Fibroblast of villous mesenchyme (primary cell): Measurements from ENCODE around the gene FKBP2. TPM values are rescaled to one million over a fixed set of nuclear protein-coding genes. Genes with fewer than 3 reads are reported as not detected.

Source experiments
- DNase-seq: peaks from one replicate; pipeline ENCODE4 v3.0.0-alpha.2; 2010; ENCODE audit warnings: low read depth
- H3K4me3 ChIP-seq: 2 replicates; pipeline ENCODE4 v1.5.1; 2011; ENCODE audit warnings: low read depth, mild to moderate bottlenecking, low read length
- CTCF ChIP-seq: IDR thresholded peaks from 2 replicates; pipeline ENCODE4 v1.5.1; 2012; ENCODE audit warnings: low read depth, mild to moderate bottlenecking, low read length; ENCODE audit not compliant: insufficient read depth
- total RNA-seq: library from RNA; depleted of rRNA; stranded (reverse); fragments of >200 nt; gene quantifications from 2 replicates; pipeline ENCODE4 v1.2.3, GENCODE V29; 2012

FKBP2 gene
- total RNA-seq, 1 donor: 47.5 TPM

GRCh38 chr11:64283092-64283491 lies 42.2 kb downstream of the FKBP2 start:
- no peak for TF ChIP-seq CTCF
- H3K4me3 ChIP-seq: peak overlapping the region; percentile 81
- DNase-seq: no peak

DNA sequence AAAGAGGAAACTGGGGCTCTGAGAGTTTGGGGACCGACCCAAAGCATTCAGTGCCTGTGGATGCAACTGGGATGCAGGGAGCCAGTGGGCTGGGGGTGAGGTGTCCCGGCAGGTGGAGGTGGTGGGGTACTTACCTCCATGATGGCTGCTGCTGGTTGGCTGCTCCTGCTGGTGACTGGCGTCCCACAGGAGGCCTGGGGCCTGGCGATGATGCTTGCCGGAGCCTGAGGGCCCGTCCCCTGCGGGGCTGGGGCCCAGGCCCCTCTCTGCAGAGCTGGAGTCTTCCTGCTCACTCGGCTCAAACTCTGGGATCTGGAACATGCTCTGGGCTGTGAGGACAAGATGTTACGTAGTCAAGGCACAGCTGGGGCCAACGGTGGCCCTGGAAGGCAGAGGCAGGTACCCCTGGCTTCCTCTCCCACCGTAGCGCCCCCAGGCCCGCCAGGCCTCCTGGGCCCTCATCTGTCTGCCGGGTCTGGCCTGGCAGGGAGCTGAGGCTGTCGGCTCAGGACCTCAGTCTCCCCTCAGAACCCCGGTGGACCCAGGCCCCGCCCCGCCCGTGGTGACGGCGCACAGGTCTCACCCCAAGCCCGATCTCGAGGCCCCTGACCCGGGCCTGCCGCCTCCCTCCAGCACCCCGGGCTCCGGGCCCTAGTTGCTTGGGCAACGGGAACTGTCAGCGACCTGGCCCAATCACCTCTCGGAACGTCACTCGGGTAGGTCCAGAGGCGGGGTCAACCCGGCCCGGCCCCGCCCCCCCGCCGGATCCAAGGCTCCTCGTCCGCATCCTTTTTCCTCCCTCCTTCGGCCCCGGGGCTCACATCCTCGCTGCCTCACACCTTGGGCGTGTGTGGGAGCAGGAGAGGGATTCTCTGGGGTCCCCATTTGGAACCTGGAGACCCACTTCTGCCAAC lies 43.4 kb downstream of the FKBP2 start, which contains the start of gene BAD:
BAD (minus strand) TSS at position 618 of the 914 bp plus-strand sequence; CDS start at position 321, 297 bp downstream.
- peak; percentile 91 for DNase-seq
- peak within 1 kb of the TSS; percentile 81 for H3K4me3 ChIP-seq
- TF ChIP-seq CTCF: no peak

DNA sequence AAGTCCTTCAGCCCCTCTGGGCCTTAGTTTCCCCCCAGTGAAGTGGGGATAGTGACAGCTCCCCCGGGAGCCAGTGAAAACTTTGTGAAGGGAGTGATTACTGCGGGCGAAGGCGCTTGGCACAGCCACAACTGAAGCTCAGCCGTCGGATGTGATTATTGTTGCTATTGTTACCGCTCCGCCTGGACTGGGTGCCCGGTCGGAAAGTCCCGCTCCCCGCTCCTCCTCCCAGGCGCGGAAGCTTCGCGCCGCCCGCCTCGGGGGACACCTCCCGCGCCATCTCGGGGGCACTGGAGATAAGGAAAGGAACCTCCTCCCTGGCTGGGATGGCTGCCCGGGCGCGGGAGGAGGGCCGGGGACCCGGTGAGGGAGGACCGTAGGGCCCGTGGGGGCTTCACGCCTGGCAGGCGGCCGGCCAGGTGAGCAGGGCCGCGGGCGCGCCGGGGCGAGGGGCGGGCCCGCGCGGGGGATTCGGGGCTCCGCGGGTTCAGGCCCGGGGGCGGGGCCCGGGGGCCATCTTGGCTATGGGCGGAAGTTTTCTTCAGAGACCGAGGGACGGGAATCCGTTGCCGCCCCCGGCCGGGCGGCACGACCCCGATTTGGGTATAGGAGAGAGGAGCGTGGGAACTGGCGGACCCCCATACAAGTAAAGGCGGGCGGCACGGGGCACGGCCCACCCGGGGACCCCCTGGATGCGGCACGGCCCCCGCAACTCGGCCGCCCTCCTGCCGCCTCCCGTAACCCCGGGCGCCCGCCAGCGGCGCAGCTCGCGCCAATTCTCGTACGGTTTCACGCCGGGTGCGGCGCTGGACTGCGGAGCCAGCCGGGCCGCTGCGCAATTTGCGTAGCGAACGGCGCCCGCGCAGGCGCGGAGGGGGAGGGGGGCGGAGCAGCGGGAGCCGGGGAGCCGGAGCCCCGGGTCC lies 44.3 kb downstream of the FKBP2 start, which contains the start of gene GPR137:
GPR137 (plus strand) TSS at position 887 of the 923 bp plus-strand sequence. CDS start 677 bp downstream, outside the sequence.
- peak within 1 kb of the TSS; percentile 81 for H3K4me3 ChIP-seq
- TF ChIP-seq CTCF: no peak
- peak; percentile 67 for DNase-seq

- H3K4me3 ChIP-seq: peak overlapping the region; percentile 81
- no peak for TF ChIP-seq CTCF
- no peak for DNase-seq
These were observed 45.2 kb downstream of the FKBP2 start for GRCh38 chr11:64285885-64286800.

GRCh38 chr11:64286801-64287159 lies 45.9 kb downstream of the FKBP2 start:
- H3K4me3 ChIP-seq: no peak overlapping the region
- DNase-seq: no peak
- TF ChIP-seq CTCF: no peak
